Measurements from ENCODE around the gene KRT27. TPM values are rescaled to one million over a fixed set of nuclear protein-coding genes. Genes with fewer than 3 reads are reported as not detected.

Gene KRT27
- total RNA-seq, 1 donor from 2014 or later = not detected

DNA sequence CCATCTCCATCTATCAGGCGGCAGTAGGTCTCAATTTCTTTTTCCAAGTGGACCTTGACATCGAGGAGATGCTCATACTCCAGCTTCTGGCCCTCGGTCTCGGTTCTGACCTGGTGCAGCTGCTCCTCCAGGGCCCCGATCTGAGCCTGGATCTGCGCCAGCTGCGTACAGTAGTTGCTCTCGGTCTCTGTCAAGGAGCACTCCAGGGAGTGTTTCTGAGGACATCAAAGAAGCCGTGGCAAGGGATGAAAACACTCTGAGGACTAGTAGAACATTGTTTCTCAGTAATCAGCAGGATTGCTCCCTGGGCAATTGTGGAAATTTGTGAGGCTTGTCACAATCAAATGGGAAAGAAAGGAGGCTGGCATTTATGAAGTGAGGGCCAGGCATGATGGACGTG is 11.5 kb upstream of the KRT27 start:
- no peak overlapping the region for H3K4me3 ChIP-seq (ENCODE audit: insufficient read depth, low read depth, low read length)
- no peak for DNase-seq (ENCODE audit: low read depth)
- no peak overlapping the region for H3K27ac ChIP-seq (ENCODE audit: low read depth, low read length)
- no peak overlapping the region for H2AFZ ChIP-seq (ENCODE audit: low read depth, low read length)
- no peaks in the 10 kb centered on the region for H3K9me3 ChIP-seq (ENCODE audit: insufficient read depth, low read depth, low read length)
- TF ChIP-seq EZH2 (IDR thresholded peaks at IDR 0.05; ENCODE audit: insufficient read depth, low read length) = no peak
- TF ChIP-seq, protein P1, sequence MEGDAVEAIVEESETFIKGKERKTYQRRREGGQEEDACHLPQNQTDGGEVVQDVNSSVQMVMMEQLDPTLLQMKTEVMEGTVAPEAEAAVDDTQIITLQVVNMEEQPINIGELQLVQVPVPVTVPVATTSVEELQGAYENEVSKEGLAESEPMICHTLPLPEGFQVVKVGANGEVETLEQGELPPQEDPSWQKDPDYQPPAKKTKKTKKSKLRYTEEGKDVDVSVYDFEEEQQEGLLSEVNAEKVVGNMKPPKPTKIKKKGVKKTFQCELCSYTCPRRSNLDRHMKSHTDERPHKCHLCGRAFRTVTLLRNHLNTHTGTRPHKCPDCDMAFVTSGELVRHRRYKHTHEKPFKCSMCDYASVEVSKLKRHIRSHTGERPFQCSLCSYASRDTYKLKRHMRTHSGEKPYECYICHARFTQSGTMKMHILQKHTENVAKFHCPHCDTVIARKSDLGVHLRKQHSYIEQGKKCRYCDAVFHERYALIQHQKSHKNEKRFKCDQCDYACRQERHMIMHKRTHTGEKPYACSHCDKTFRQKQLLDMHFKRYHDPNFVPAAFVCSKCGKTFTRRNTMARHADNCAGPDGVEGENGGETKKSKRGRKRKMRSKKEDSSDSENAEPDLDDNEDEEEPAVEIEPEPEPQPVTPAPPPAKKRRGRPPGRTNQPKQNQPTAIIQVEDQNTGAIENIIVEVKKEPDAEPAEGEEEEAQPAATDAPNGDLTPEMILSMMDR (IDR thresholded peaks at IDR 0.05; ENCODE audit: insufficient read depth, low read depth, low read length) = no peak
- no peaks in the 10 kb centered on the region for H3K4me1 ChIP-seq (ENCODE audit: insufficient read depth, low read length)
- H3K9me3 Mint-ChIP-seq (ENCODE audit: unreplicated experiment) = no peaks in the 10 kb centered on the region
- peaks cover 21% of the 10 kb centered on the region for H3K27me3 Mint-ChIP-seq (ENCODE audit: low read depth, unreplicated experiment)
- H4K20me1 ChIP-seq (ENCODE audit: insufficient read depth, low read length) = no peaks in the 10 kb centered on the region
- H3K27me3 ChIP-seq (ENCODE audit: insufficient read depth, low read length) = peaks cover 23% of the 10 kb centered on the region
- no peak overlapping the region for H3K4me2 ChIP-seq (ENCODE audit: low read length)
- H3K36me3 ChIP-seq (ENCODE audit: insufficient read depth, low read length) = no peaks in the 10 kb centered on the region
- H3K27ac Mint-ChIP-seq (ENCODE audit: unreplicated experiment) = no peak overlapping the region
- no peak overlapping the region for H3K9ac ChIP-seq (ENCODE audit: low read length)
- H3K4me1 Mint-ChIP-seq (ENCODE audit: low read depth, unreplicated experiment) = no peaks in the 10 kb centered on the region
- no peak overlapping the region for H3K4me3 Mint-ChIP-seq (ENCODE audit: unreplicated experiment)
- H3K36me3 Mint-ChIP-seq (ENCODE audit: low read depth, unreplicated experiment) = no peaks in the 10 kb centered on the region
- no peak for FAIRE-seq
- H3K79me2 ChIP-seq (ENCODE audit: insufficient read depth, low read length) = no peaks in the 10 kb centered on the region

DNA sequence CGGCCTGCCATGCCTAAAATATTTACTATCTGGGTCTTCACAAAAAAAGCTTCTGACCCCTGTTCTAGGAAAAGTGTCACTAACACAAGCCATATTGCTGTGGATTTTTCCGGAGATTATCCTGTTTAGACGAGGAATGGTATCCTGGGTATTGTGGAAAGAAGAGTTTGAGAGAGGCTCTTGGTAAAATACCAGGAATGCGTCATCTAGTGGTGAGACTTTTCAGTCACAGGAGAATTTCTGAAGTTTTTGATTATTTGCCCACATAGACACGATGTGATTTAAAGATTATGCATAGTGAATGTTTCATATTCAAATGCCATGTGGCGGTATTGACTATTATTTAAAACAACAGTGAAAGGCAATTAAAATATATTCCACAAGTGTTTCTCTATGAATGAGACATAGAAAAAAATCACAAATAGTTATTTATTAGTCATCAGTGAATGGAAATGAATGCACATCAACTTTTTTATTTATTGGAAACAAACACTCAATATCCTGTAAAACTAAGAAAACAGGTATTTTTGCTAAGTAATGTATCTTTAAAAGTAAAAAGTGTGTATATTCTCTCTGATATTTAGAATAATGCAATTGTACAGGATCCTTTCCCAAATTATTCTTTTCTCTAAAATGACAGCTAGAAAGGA is 9.6 kb upstream of the KRT27 start:
- Histone ChIP-seq H3K9me3 (ENCODE audit: insufficient read depth, low read depth, low read length) (no peaks in the 10 kb centered on the region), H3K36me3 (ENCODE audit: insufficient read depth, low read length) (no peaks in the 10 kb centered on the region), H3K4me3 (ENCODE audit: insufficient read depth, low read depth, low read length) (no peak overlapping the region), H3K4me2 (ENCODE audit: low read length) (no peak overlapping the region), H3K27ac (ENCODE audit: low read depth, low read length) (no peak overlapping the region), H3K4me1 (ENCODE audit: insufficient read depth, low read length) (no peaks in the 10 kb centered on the region), H4K20me1 (ENCODE audit: insufficient read depth, low read length) (no peaks in the 10 kb centered on the region), H2AFZ (ENCODE audit: low read depth, low read length) (no peak overlapping the region), H3K9ac (ENCODE audit: low read length) (no peak overlapping the region), H3K79me2 (ENCODE audit: insufficient read depth, low read length) (no peaks in the 10 kb centered on the region), H3K27me3 (ENCODE audit: insufficient read depth, low read length) (peaks cover 18% of the 10 kb centered on the region)
- Mint-ChIP-seq H3K4me3 (ENCODE audit: unreplicated experiment) (no peak overlapping the region), H3K4me1 (ENCODE audit: low read depth, unreplicated experiment) (no peaks in the 10 kb centered on the region), H3K9me3 (ENCODE audit: unreplicated experiment) (no peaks in the 10 kb centered on the region), H3K27me3 (ENCODE audit: low read depth, unreplicated experiment) (peaks cover 21% of the 10 kb centered on the region), H3K36me3 (ENCODE audit: low read depth, unreplicated experiment) (no peaks in the 10 kb centered on the region), H3K27ac (ENCODE audit: unreplicated experiment) (no peak overlapping the region)
- DNase-seq (ENCODE audit: low read depth) (peak; percentile 24), FAIRE-seq (peak; percentile 93)
- TF ChIP-seq EZH2 (IDR thresholded peaks at IDR 0.05; ENCODE audit: insufficient read depth, low read length) = no peak
- TF ChIP-seq, protein P1 (IDR thresholded peaks at IDR 0.05; ENCODE audit: insufficient read depth, low read depth, low read length) = peak; percentile 75

DNA sequence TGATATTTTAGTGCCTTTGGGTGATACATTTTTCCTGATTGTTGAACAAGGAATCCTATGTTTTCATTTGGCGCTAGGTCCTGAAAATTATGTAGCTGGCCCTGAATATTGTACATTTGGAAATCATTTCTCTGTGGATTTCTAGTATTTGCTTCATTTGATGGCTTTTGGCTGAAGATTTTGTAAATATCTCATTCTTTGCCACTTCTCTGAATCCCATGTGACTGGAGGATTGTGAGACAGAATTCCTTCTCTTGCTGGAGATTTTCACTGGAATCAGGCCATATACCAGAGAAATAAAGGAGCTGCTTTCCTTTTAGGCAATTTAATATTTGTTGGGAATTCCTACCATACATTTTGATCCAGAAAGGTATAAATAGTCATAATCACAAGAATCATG is 8.8 kb upstream of the KRT27 start:
- no peak overlapping the region for H3K27ac ChIP-seq (ENCODE audit: low read depth, low read length)
- H3K9ac ChIP-seq (ENCODE audit: low read length) = no peak overlapping the region
- H3K27me3 ChIP-seq (ENCODE audit: insufficient read depth, low read length) = peaks cover 17% of the 10 kb centered on the region
- Mint-ChIP-seq H3K36me3 (ENCODE audit: low read depth, unreplicated experiment) (no peaks in the 10 kb centered on the region), H3K4me1 (ENCODE audit: low read depth, unreplicated experiment) (no peaks in the 10 kb centered on the region), H3K27me3 (ENCODE audit: low read depth, unreplicated experiment) (peaks cover 17% of the 10 kb centered on the region), H3K27ac (ENCODE audit: unreplicated experiment) (no peak overlapping the region), H3K9me3 (ENCODE audit: unreplicated experiment) (no peaks in the 10 kb centered on the region), H3K4me3 (ENCODE audit: unreplicated experiment) (no peak overlapping the region)
- no peaks in the 10 kb centered on the region for H3K4me1 ChIP-seq (ENCODE audit: insufficient read depth, low read length)
- TF ChIP-seq, protein P1 (IDR thresholded peaks at IDR 0.05; ENCODE audit: insufficient read depth, low read depth, low read length) = no peak
- no peak for TF ChIP-seq EZH2 (IDR thresholded peaks at IDR 0.05; ENCODE audit: insufficient read depth, low read length)
- FAIRE-seq (no peak), DNase-seq (ENCODE audit: low read depth) (no peak)
- no peak overlapping the region for H3K4me2 ChIP-seq (ENCODE audit: low read length)
- no peaks in the 10 kb centered on the region for H3K36me3 ChIP-seq (ENCODE audit: insufficient read depth, low read length)
- no peak overlapping the region for H2AFZ ChIP-seq (ENCODE audit: low read depth, low read length)
- no peaks in the 10 kb centered on the region for H3K9me3 ChIP-seq (ENCODE audit: insufficient read depth, low read depth, low read length)
- H3K79me2 ChIP-seq (ENCODE audit: insufficient read depth, low read length) = no peaks in the 10 kb centered on the region
- H4K20me1 ChIP-seq (ENCODE audit: insufficient read depth, low read length) = no peaks in the 10 kb centered on the region
- H3K4me3 ChIP-seq (ENCODE audit: insufficient read depth, low read depth, low read length) = no peak overlapping the region
